Measurements from ENCODE around the gene TSPAN6. TPM values are rescaled to one million over a fixed set of nuclear protein-coding genes. Genes with fewer than 3 reads are reported as not detected.

Gene TSPAN6
- polyA plus RNA-seq, 1 donor (not counting 4 experiments of a cell fraction or from before 2014, with no cell fraction given) = 24.3 TPM

GRCh38 chrX:100685284-100685996 is 48.8 kb upstream of the TSPAN6 start:
- Histone ChIP-seq H3K4me1 (ENCODE audit: control insufficient read depth, extremely low read depth, insufficient read depth, low read length) (no peaks in the 10 kb centered on the region), H3K9me1 (ENCODE audit: control insufficient read depth, extremely low read depth, insufficient read depth, low read length) (no peaks in the 10 kb centered on the region), H3K79me2 (ENCODE audit: control insufficient read depth, insufficient read depth, low read length) (no peaks in the 10 kb centered on the region), H3K27ac (ENCODE audit: control insufficient read depth, insufficient read depth, low read length) (no peak overlapping the region), H3K4me2 (ENCODE audit: control insufficient read depth, extremely low read depth, insufficient read depth, low read depth, low read length) (no peak overlapping the region), H4K20me1 (ENCODE audit: control insufficient read depth, extremely low read depth, insufficient read depth, low read length) (no peaks in the 10 kb centered on the region), H3K9ac (ENCODE audit: control insufficient read depth, extremely low read depth, insufficient read depth, low read length) (no peak overlapping the region), H2AFZ (ENCODE audit: control insufficient read depth, low read length) (no peak overlapping the region), H3K4me3 (ENCODE audit: control insufficient read depth in 2 of 3, extremely low read depth in 1 of 3, insufficient read depth in 2 of 3, low read depth in 1 of 3, low read length in 3 of 3) (no peak overlapping the region), H3K27me3 (ENCODE audit: control insufficient read depth, extremely low read depth, insufficient read depth, low read length) (no peaks in the 10 kb centered on the region), H3K36me3 (ENCODE audit: control insufficient read depth in 2 of 2, extremely low read depth in 1 of 2, insufficient read depth in 2 of 2, low read length in 2 of 2) (no peaks in the 10 kb centered on the region), H3K9me3 (ENCODE audit: control insufficient read depth, low read depth, low read length) (no peaks in the 10 kb centered on the region)
- DNase-seq (ENCODE audit: low read depth, low spot score) (peak; percentile 48), FAIRE-seq (peak; percentile 71)
- TF ChIP-seq EZH2 (IDR thresholded peaks at IDR 0.05; ENCODE audit: low read length) = no peak
- peak; percentile 67 to 92 (median 84) for TF ChIP-seq CTCF (optimal IDR thresholded peaks at IDR 0.05 in 1 of 3, IDR thresholded peaks at IDR 0.05 in 1 of 3, conservative IDR thresholded peaks at IDR 0.05 in 1 of 3; ENCODE audit: extremely low read depth in 1 of 3, insufficient read depth in 2 of 3, low read length in 3 of 3)
- dilution Hi-C loops (cut with MboI; ENCODE audit: extremely low pct_ligation_motif_present, low sequenced_read_pairs) = no loop called here

GRCh38 chrX:100682939-100683338 is 46.3 kb upstream of the TSPAN6 start:
- no peak overlapping the region for H3K4me2 ChIP-seq (ENCODE audit: control insufficient read depth, extremely low read depth, insufficient read depth, low read depth, low read length)
- no peaks in the 10 kb centered on the region for H3K79me2 ChIP-seq (ENCODE audit: control insufficient read depth, insufficient read depth, low read length)
- H3K27me3 ChIP-seq (ENCODE audit: control insufficient read depth, extremely low read depth, insufficient read depth, low read length) = no peaks in the 10 kb centered on the region
- H3K9ac ChIP-seq (ENCODE audit: control insufficient read depth, extremely low read depth, insufficient read depth, low read length) = no peak overlapping the region
- H3K9me3 ChIP-seq (ENCODE audit: control insufficient read depth, low read depth, low read length) = no peaks in the 10 kb centered on the region
- no peaks in the 10 kb centered on the region for H4K20me1 ChIP-seq (ENCODE audit: control insufficient read depth, extremely low read depth, insufficient read depth, low read length)
- DNase-seq (ENCODE audit: low read depth, low spot score) = no peak
- TF ChIP-seq EZH2 (IDR thresholded peaks at IDR 0.05; ENCODE audit: low read length) (no peak), CTCF (optimal IDR thresholded peaks at IDR 0.05 in 1 of 3, IDR thresholded peaks at IDR 0.05 in 1 of 3, conservative IDR thresholded peaks at IDR 0.05 in 1 of 3; ENCODE audit: extremely low read depth in 1 of 3, insufficient read depth in 2 of 3, low read length in 3 of 3) (no peak)
- no peak overlapping the region for H3K4me3 ChIP-seq (ENCODE audit: control insufficient read depth in 2 of 3, extremely low read depth in 1 of 3, insufficient read depth in 2 of 3, low read depth in 1 of 3, low read length in 3 of 3)
- no peaks in the 10 kb centered on the region for H3K36me3 ChIP-seq (ENCODE audit: control insufficient read depth in 2 of 2, extremely low read depth in 1 of 2, insufficient read depth in 2 of 2, low read length in 2 of 2)
- no peaks in the 10 kb centered on the region for H3K4me1 ChIP-seq (ENCODE audit: control insufficient read depth, extremely low read depth, insufficient read depth, low read length)
- no peak overlapping the region for H2AFZ ChIP-seq (ENCODE audit: control insufficient read depth, low read length)
- H3K9me1 ChIP-seq (ENCODE audit: control insufficient read depth, extremely low read depth, insufficient read depth, low read length) = no peaks in the 10 kb centered on the region
- dilution Hi-C loops (cut with MboI; ENCODE audit: extremely low pct_ligation_motif_present, low sequenced_read_pairs) = no loop called here
- no peak overlapping the region for H3K27ac ChIP-seq (ENCODE audit: control insufficient read depth, insufficient read depth, low read length)
- FAIRE-seq = no peak

Data from keratinocyte (primary cell).